IPS-11a (cell line): ENCODE measurements around the gene CFAP77.

Experiments
- H3K4me3 ChIP-seq: one replicate; pipeline ENCODE4 v1.5.1; 2013; ENCODE audit warnings: low read depth, low read length, control low read depth

CFAP77 gene

DNA sequence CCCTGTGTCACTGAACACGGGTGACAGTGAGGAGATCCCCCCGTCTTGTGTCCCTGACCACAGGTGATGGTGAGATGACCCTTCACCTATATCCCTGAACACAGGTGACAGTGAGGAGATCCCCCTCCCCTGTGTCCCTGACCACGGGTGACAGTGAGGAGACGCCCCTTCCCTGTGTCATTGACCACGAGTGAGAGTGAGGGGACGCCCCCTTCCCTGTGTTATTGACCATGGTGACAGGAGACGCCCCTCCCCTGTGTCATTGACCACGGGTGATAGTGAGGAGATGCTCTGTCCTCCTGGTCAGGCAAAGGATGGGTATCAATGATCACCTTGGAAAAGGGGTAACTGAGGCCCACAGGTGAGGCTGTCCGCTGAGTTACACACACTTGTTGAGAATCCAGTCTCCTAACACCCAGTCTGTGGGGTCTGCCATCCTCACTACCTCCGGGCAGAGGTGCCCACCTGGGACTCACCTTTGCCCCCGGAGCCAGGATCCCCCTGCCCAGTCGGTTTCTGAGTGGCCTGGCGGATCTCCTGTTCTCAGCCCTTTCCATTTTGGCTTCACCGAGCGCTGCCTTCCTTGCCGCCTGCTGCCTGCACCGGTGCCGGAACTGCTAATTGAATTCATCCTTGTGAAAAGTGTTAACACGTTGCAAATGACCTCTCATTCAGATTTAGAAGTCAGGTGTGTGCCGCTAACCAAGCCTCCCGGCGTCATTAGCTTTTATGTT is 104.2 kb downstream of the CFAP77 start:
- H3K4me3 ChIP-seq, result no peak overlapping the region

DNA sequence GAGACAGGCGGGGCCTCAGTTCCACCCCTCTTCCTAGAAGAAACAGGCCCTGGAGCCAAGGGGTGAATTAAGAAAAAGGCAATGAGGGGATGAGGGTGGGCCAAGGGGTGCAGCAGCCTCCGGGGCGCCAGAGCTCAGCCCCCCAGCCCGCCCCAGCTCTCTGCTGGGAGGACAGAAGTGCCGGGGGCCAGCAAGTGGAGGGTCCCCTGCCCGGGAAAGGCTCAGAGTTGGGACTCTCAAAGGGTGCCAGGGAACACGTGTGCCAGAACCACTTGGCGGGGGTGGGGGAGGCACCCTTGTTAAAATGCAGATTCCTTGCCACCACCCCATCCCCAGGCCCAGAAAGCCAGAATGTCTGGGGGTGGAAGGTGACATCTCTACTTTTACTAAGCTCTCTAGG is 104.8 kb downstream of the CFAP77 start:
- H3K4me3 ChIP-seq, result no peak overlapping the region

DNA sequence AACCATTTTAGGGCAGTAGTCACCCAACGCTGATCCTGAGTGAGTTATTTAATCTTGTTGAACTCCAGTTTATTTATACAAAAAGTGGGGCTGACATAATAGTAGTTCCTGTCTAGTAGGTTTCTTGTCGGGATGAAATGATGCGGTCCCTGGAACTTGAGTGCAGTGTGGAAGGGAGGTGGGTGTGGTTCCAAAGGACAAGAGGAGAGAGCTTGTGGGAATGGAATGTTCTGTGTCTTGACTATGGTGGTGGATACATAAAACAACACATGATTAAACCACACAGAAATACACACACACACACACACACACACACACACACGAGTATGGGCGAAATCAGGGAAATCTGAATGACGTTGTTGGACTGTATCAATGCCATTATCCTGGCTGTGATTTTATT is 106.3 kb downstream of the CFAP77 start:
- no peak overlapping the region for H3K4me3 ChIP-seq

DNA sequence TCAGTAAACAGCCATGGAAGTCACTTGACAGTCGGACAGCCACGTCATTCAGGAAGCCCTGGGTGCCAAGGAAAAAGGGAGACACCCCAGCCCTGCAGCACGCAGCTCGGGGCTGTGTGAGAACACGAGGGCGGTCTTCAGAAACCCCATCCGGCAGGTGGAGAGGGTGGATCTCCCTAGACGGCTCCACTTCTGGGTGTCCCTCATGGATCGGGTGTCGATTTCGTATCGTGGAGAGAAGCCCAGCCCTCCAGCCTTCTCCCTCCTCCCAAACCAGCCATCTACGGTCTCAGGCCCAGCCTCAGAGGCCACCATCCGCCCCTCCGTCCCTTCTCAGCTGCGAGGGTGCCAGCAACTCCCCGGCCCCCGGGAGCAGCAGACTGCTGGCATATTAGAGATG is 106.9 kb downstream of the CFAP77 start:
- no peak overlapping the region for H3K4me3 ChIP-seq

DNA sequence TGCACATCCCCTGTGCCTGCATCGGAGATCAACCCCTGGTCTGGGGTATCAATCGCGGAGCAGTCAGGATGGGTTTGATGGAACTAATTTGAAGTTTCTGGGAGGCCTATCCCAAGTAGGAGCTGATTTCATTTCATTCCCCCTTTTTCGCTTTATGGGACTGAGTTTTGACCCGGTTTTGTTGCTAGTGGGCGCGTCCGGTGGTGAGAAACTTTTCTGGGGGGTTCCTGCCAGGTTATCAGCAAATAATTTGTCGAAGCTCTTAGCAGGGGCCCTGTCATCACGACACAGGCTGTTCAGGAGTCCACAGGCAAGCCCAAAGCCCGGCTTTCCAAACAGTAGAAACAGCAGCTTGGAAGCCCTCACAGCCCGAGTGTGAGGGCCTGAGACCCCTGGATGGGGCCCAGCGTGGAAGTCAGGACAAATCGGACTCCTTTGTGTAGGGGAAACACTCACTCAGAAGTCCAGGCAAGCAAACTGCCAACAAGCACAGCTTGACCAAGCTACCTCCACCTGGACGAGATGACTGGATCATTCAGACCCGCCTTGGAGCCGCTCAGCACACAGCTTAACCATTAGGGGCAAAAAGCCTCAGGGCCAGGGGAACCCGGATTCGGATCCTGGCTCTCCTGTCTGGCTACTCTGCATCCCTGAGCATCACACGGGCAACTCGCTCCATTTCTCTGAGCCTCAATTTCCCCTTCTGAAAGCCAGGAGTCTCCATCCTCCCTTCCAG is 108.0 kb downstream of the CFAP77 start:
- H3K4me3 ChIP-seq, result no peak overlapping the region

DNA sequence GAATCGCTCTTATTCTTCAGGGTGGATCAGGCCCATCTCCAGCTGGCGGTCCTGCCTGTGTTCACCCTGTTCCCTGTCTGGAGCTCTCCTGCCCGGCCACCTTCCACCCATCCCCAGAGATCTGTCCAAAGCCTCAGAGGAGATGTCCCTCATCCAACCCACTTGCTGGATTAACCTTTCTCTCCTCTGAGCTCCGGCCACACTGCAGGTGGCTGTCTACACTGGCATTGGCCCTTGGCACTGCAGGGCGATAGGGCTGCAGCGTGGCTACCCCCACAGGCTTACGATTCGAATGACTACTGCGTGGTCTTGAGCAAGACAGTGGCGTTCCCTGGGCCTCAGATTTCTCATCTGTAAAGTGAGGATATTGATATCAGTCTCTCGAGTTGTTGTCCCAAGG is 108.6 kb downstream of the CFAP77 start:
- no peak overlapping the region for H3K4me3 ChIP-seq

DNA sequence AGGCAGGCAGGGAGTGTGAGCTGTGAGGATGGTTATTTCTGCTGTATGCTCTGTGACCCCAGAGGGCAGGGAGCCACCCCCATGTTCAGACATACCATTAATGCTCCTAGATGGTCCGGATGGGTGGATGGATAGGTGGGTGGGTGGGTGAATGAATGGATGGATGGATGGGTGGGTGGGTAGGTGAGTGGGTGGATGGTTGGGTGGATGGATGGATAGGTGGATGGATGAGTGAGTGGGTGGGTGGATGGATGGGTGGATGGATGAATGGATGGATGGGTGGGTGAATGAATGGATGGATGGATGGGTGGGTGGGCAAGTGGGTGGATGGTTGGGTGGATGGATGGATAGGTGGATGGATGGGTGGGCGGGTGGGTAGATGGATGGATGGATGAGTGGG is 109.0 kb downstream of the CFAP77 start:
- no peak overlapping the region for H3K4me3 ChIP-seq

DNA sequence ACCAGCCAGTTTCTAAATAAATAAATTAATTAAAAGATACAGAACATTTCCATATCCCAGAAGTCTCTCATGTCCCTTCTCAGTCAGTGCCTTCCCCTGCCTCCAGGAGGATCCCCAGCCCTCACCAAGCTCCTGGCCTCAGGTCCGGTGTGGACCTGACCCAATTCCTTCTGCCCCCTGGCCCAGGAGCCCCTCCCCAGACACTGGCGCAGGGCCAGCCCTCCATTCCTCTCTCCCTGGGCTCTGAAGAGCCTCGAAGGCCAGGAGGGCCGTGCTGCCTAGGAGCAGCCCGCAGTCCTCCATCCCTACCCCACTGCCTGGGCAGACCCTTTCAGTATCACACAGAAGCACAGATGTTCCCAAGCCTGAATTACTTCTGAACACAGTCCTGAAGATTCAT is 110.6 kb downstream of the CFAP77 start:
- no peak overlapping the region for H3K4me3 ChIP-seq

DNA sequence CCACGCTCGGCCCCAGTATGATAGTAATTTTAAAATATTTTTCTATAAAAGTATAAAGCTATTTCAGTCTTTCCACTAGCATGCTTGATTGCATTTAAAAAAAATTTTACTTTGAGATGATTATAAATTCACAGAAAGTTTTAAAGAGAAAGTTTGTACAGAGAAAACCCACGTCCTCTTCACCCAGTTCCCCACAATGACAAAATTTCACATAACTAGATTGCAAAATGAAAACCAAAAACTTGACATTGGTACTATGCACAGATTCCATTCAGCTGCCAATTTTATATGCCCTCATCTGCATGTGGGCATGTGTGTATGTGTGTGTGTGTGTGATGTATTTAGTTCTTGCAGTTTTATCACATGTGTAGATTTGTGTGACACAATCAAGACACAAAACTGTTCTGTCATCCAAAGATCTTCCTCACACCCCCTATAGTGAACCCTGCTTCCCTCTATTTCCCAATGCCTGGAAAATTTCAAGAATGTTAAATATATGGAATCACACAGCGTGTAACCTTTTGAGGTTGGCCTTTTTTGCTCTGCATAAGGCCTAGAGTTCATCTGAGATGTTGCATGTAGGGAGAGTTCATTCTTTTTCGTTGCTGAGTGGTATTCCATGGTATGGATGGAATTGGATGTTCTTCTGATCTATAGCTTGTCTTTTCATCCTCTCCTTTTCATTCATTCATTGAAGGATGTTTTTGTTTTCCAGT is 115.5 kb downstream of the CFAP77 start:
- H3K4me3 ChIP-seq, result no peak overlapping the region

DNA sequence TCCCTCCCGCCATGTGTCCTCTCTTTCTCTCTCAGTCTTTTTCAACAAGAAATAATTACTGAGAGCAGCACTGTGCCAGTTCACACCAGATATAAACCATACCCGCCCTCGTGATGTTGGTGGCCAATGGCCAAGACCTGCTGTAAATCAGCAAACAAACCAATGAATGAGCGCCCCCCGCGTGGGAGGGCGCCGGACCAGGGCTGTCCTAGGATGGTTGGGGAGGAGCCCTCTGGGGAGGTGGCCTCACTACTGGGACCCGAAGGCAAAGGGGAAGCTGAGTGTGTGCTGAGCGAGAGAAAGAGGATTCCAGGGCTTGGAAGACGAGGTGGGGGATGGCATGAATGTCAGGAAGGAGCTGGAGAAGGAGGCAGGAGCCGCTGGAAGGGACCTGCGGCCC is 121.2 kb downstream of the CFAP77 start:
- H3K4me3 ChIP-seq, result no peak overlapping the region

DNA sequence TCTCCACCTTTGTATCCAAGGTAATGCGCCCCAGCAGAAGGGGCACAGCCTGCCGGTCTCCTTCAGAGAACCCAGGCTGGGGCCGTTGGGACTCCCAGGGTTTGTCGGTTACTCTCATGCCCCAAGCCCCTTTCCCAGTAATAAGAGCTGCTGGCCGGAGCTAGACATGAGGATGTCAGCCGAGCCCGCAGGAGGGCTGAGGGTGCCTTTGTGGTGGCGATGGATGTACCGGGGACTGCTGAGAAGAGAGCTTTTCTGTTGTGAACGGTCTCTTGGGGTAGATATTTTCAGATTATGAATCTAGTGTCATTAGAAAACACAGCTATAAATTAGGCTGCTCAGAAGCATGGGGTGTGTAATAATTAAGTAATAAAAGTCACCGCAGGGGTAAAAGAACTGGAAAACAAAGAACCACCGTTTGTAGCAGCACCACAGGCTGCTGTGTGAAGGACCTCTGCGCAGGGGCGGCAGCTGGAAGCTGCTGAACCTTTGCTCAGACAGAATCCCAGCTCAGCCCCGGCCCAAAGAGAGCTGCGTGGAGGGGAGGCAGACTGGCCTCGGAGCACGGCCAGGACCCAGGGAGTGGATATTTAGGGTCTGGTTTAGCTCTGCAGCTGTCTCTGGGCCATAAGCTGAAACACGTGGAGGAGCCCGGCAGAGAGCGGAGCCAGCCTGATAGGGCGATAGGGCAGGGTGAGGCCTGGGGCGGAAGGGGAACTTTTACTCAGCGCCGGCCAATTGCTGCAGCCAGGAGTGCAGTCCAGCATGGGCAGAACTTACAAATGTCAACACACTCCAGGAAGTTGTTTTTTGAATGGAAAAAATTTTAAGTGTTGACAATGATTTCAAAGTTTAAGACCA is 121.9 kb downstream of the CFAP77 start:
- H3K4me3 ChIP-seq, result no peak overlapping the region

DNA sequence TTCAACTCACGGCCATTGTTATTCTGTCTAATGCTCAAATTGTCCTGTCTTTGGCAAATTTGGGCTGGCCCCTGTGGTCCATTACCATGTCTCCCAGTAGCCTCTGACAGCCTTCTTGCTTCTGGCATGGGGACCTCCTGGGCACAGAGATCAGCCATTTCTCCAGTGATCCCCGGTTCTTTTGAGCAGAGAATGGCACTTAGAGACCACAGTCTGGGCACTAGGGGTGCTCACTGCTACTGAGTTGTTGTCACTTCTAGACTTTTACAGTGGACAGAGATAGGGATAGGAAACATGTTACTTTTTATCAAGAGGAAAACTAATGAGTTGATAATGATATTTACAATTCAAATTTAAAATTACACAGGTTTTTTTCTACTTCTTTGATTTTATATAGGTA is 124.8 kb downstream of the CFAP77 start:
- H3K4me3 ChIP-seq, result no peak overlapping the region

DNA sequence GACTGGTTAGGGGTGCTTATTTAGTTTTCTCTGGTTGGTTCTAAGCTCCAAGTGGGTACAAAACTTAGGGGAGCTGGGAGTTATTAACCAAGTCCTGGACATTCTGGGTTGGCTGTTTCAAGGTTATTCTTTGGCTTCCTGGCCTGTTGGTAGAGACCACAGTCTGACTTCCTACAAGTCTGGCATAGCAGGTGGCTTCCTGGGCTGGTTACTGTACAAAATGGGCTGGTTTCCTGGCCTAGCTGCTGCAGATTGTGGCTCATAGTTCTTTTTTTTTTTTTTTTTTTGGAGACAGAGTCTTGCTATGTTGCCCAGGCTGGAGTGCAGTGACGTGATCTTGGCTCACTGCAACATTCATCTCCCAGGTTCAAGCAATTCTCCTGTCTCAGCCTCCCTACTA is 126.1 kb downstream of the CFAP77 start:
- H3K4me3 ChIP-seq, result no peak overlapping the region

DNA sequence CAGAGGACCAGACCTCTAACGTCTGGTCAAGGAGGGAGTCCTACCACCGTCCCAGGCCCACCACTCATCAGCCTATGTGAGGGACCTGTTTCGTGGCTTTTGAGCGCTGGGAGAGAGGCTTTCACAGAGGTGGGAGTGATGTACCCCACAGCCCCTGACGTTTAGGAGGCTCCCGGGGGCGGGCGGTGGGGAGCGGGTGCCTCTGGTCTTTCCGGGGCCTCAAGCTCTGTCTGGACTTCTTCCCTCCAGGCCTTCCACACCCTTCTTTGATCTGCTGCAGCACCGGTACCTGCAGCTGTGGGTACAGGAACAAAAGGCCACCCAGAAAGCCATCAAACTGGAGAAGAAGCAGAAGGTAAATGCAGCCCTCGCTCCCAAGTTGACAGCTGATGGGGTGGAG is 127.3 kb downstream of the CFAP77 start:
- no peak overlapping the region for H3K4me3 ChIP-seq

DNA sequence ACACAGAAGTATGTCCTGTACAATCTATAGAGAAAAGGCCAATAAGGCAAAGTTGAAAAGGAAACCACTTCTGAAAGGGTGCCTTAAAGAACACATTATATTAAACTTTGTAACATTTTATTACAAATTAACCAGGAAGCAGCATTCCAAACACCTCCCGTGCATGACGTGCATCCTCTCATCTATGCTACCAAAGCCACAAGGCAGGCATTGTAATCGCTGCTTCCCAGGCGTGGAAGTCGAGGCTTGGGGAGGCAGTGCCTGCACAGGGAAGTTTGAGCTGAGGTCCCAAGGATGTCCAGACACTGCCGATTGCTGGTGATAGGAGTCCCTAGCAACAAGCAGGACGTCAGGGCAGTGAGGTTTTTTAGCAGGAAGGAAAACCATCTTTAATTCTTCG is 128.1 kb downstream of the CFAP77 start:
- H3K4me3 ChIP-seq, result no peak overlapping the region

DNA sequence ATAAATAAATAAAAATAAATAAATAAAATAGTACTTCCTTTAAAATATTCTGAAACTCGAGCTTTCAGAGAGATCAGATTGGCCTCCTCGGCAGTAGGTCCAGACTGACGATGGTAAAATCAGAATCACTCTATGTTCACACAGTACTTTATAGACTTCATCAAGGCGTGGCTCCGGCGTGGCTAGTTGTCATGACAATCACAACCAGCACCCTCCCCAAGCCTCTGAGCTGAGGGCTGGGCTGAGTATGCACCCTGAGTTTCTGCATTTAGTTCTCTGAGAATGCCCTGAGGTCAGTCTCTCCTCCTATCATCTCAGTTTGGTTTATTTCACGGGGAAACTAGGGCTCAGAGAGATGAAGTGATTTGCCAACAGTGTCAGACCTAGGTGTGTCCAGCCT is 129.1 kb downstream of the CFAP77 start:
- no peak overlapping the region for H3K4me3 ChIP-seq

DNA sequence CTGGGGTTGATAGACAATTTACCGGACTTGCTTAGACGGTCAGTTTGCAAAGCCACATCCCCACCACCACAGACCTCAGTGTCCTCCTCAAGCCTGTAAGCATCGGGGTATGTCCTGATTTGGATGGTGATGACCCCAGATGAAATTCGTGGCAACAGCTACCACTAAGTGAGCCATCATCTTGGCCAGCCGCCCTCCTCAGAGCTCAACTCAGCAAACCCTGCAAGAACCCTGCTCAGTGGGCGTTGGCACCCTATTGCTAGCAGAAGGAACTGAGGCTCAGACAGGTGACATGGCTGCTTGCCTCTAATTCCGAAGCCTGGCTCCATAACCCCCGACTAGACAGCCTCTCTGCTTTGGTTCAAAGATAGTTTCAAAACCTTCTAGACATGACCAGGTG is 131.0 kb downstream of the CFAP77 start:
- H3K4me3 ChIP-seq, result no peak overlapping the region

DNA sequence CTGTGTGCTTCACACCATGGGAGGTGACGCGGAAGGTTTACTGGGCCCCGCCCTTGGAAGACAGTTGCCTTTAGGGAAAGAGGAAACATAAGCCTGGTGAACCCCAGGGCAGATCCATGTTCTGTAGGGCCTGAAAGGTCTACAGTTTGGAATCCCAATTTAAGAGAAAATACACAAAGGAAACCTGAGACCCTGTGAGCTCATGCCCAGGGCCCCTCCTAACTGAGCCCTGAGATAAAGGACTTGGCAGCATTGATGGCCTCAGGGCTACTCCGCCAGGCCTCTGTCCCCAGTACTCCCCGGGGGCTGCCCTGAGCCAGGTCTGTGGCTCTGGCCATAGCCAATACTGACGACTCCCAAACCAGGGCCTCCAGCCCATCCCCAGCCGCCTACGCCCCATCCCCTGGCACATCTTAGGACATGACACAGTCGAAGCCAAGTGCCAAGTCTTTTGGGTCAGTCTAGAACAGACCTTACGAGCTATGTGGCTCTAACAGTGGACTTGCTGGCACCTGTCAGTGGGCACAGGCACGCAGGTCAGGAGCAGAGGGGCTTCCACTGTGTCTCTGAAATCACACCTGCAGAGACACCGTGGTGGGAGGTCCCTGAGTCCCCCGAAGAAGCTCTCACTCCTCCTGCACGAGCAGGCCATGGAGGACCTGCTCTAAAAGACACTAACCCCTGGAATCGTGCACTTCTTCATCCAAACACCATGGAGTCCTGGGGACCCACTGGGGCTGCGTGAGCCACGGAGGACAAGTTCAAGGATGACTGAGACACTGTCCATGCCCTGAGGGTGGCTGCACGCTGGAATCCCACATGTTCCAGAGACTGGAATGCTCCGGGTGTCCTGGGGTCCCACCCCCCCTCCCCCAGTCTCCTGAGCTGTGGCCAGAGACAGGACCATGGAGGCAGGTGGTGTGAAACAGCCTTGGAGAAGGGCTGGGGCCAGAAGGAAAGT is 132.1 kb downstream of the CFAP77 start:
- H3K4me3 ChIP-seq, result no peak overlapping the region

DNA sequence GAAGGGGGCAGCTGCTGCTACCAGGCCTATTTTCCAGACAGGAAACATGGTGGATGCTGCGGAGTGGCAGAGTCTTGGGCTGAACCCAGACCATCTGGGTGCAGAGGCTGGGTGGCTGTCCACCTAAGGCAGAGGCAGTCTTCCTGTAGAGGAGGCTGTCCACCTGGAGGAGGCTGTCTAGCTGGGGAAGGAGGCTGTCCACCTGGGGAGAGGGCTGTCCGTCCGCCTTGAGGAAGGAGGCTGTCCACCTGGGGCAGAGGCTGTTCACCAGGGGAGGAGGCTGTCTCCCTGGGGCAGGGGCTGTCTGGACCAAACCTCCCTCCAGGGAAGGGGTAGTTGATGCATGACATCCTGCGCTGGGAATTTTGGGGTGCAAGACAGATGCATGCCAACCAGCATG is 133.2 kb downstream of the CFAP77 start:
- H3K4me3 ChIP-seq, result no peak overlapping the region

DNA sequence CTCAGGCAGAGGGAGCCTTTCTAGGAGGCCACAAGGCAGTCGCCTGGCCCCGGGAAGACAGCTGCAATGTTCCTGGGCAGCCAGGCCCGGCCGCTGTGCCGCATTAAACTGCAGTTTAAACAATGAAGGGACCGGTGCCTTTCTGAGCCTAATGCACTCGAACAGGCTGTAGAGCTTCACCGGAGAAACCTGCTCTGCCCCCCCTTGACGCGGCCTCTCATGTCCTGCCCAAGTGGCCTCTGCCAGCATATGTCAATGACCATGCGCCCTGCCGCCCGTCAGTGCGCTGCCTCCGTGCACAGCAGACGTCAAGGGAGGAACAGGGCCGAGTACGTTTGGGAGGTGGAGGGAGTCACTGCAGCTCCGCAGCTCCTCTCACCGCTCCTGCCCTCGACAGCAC is 133.9 kb downstream of the CFAP77 start:
- no peak overlapping the region for H3K4me3 ChIP-seq
